ENCODE results near the gene DNAJA1.

- TF ChIP-seq CTCF (IDR thresholded peaks at IDR 0.05) (no peak), POLR2A (IDR thresholded peaks at IDR 0.05) (no peak)
Measured at GRCh38 chr9:33029231-33029786, 4.2 kb downstream of the DNAJA1 start.
